SK-N-SH treated with all-trans-retinoic acid at 6 μM for 48 hours (cell line): ENCODE results near the gene PSMD8.

Source experiments
- ATAC-seq: fragments of 200-7000 bp; cut with Tn5 transposase; 3 replicates; pipeline ENCODE4 v1.9.1; 2020; ENCODE audit warnings: mild to moderate bottlenecking, moderate library complexity
- ARNTL ChIP-seq: fragments of 450-650 bp; formaldehyde crosslinking; IDR thresholded peaks from 2 replicates; pipeline ENCODE4 v1.5.0; 2020; ENCODE audit warnings: low read depth, mild to moderate bottlenecking, moderate library complexity, borderline replicate concordance
- BACH2 ChIP-seq: fragments of 250-450 bp; sonication (Bioruptor Pico); IDR thresholded peaks from 2 replicates; pipeline ENCODE4 v1.9.0; 2021; ENCODE audit warnings: mild to moderate bottlenecking, borderline replicate concordance
- CREB5 ChIP-seq: fragments of 250-450 bp; sonication (Bioruptor Pico); IDR thresholded peaks from 2 replicates; pipeline ENCODE4 v1.5.1; 2020; ENCODE audit warnings: low read depth, mild to moderate bottlenecking, moderate library complexity
- CSRNP3 ChIP-seq: fragments of 250-450 bp; sonication (Bioruptor Pico); IDR thresholded peaks from 2 replicates; pipeline ENCODE4 v1.5.1; 2021; ENCODE audit warnings: mild to moderate bottlenecking, moderate library complexity
- ESRRG ChIP-seq: fragments of 250-450 bp; sonication (Bioruptor Pico); IDR thresholded peaks from 2 replicates; pipeline ENCODE4 v1.6.1; 2021; ENCODE audit warnings: mild to moderate bottlenecking
- ISL1 ChIP-seq: fragments of 250-450 bp; sonication (Bioruptor Pico); IDR thresholded peaks from 2 replicates; pipeline ENCODE4 v2.1.2; 2022; ENCODE audit warnings: mild to moderate bottlenecking, moderate library complexity
- OSR1 ChIP-seq: fragments of 250-450 bp; sonication (Bioruptor Pico); IDR thresholded peaks from 2 replicates; pipeline ENCODE4 v1.8.0; 2022; ENCODE audit warnings: moderate library complexity, mild to moderate bottlenecking, inconsistent platforms
- PATZ1 ChIP-seq: fragments of 250-450 bp; sonication (Bioruptor Pico); IDR thresholded peaks from 2 replicates; pipeline ENCODE4 v1.8.0; 2020; ENCODE audit warnings: mild to moderate bottlenecking, moderate library complexity, borderline replicate concordance
- POU6F1 ChIP-seq: fragments of 250-450 bp; sonication (Bioruptor Pico); IDR thresholded peaks from 2 replicates; pipeline ENCODE4 v1.8.0; 2021; ENCODE audit warnings: low read depth, mild to moderate bottlenecking, moderate library complexity, borderline replicate concordance
- RARB ChIP-seq: fragments of 250-450 bp; sonication (Bioruptor Pico); IDR thresholded peaks from 2 replicates; pipeline ENCODE4 v1.8.0; 2021; ENCODE audit warnings: mild to moderate bottlenecking, moderate library complexity
- TCF4 ChIP-seq: fragments of 250-450 bp; sonication (Bioruptor Pico); IDR thresholded peaks from 2 replicates; pipeline ENCODE4 v1.8.0; 2021; ENCODE audit warnings: mild to moderate bottlenecking, moderate library complexity, borderline replicate concordance
- TSHZ2 ChIP-seq: fragments of 250-450 bp; sonication (Bioruptor Pico); IDR thresholded peaks from 2 replicates; pipeline ENCODE4 v1.5.0; 2020; ENCODE audit warnings: mild to moderate bottlenecking, moderate library complexity
- ZFP3 ChIP-seq: fragments of 250-450 bp; sonication (Bioruptor Pico); IDR thresholded peaks from 2 replicates; pipeline ENCODE4 v1.5.0; 2020; ENCODE audit warnings: mild to moderate bottlenecking, moderate library complexity
- ZNF70 ChIP-seq: fragments of 450-650 bp; formaldehyde crosslinking; IDR thresholded peaks from 2 replicates; pipeline ENCODE4 v1.5.0; 2020; ENCODE audit warnings: mild to moderate bottlenecking, moderate library complexity
- ZNF8 ChIP-seq: fragments of 450-650 bp; formaldehyde crosslinking; IDR thresholded peaks from 2 replicates; pipeline ENCODE4 v1.5.0; 2020; ENCODE audit warnings: mild to moderate bottlenecking, moderate library complexity

The PSMD8 gene

GRCh38 chr19:38384209-38385027, 10.0 kb downstream of the PSMD8 start (continued):
- no peak for TF ChIP-seq CSRNP3
- no peak for TF ChIP-seq ZFP3

- no peak for ATAC-seq
- no peak for TF ChIP-seq ISL1 (CRISPR knock-in tag)
- no peak for TF ChIP-seq ESRRG
- TF ChIP-seq CREB5 (CRISPR knock-in tag): no peak
- TF ChIP-seq ARNTL (CRISPR knock-in tag): no peak
- TF ChIP-seq POU6F1 (CRISPR knock-in tag): no peak
These were observed 10.9 kb downstream of the PSMD8 start for GRCh38 chr19:38385057-38385803.

- TF ChIP-seq PATZ1 (CRISPR knock-in tag) (no peak), ZNF8 (no peak), TCF4 (CRISPR knock-in tag) (no peak), ISL1 (CRISPR knock-in tag) (no peak), ZNF70 (no peak), RARB (CRISPR knock-in tag) (no peak), BACH2 (CRISPR knock-in tag) (no peak), CSRNP3 (no peak), CREB5 (CRISPR knock-in tag) (no peak), OSR1 (CRISPR knock-in tag) (no peak), ZFP3 (no peak), TSHZ2 (CRISPR knock-in tag) (no peak)
- no peak for ATAC-seq
These were observed 11.5 kb downstream of the PSMD8 start for GRCh38 chr19:38385804-38386257.
